Pancreas (tissue), 10 donors: ENCODE data around the gene ITCH. TPM values are rescaled to one million over a fixed set of nuclear protein-coding genes. Genes with fewer than 3 reads are reported as not detected.
"Not testable (repeated sequence)": the region's sequence is repeated elsewhere in the genome, so short reads cannot be mapped to it uniquely, and the experiment has no call there.

ENCODE experiments used
- ATAC-seq, 4 donors: fragments of 200-7000 bp; cut with Tn5 transposase; one replicate each; pipeline versions ENCODE4 v1.8.0 to v1.9.1; 2020; ENCODE audit warnings: mild to moderate bottlenecking in 4 of 4, moderate library complexity in 4 of 4
- DNase-seq, 6 donors: peaks; one replicate each; pipeline ENCODE4 v3.0.0-alpha.2; 2020
- FAIRE-seq: peaks from 2 replicates; lab custom pipeline; 2012; peaks lifted over from hg19 to GRCh38; lab: Jason Lieb, UNC
- H3K27ac ChIP-seq, 4 donors: fragments of 200-600 bp; sonication (generic); 1 replicate in 3 of 4; 2 replicates in 1 of 4; pipeline versions ENCODE4 v1.5.0 to v1.8.0; 2020
- H3K27me3 ChIP-seq, 4 donors: fragments of 200-600 bp; one replicate each; pipeline ENCODE4 v1.8.0; 2021
- H3K36me3 ChIP-seq, 3 donors: fragments of 200-600 bp; sonication (generic) in 1 of 3; one replicate each; pipeline versions ENCODE4 v1.5.0 to v1.8.0; 2020 to 2021
- H3K4me1 ChIP-seq, 3 donors: fragments of 200-600 bp; one replicate each; pipeline ENCODE4 v1.8.0; 2021
- H3K4me3 ChIP-seq, 4 donors: fragments of 200-600 bp; sonication (generic) in 2 of 4; one replicate each; pipeline versions ENCODE4 v1.5.0 to v1.8.0; 2020 to 2021
- H3K9me3 ChIP-seq, 4 donors: fragments of 200-600 bp; one replicate each; pipeline ENCODE4 v1.8.0; 2021
- WGBS, 2 donors: extraction: QIAGEN DNeasy Blood & Tissue Kit; methylation state at CpG; one replicate each; pipeline ENCODE4 v1.1.7; 2013; 5-methylcytosine and 5-hydroxymethylcytosine counted together
- intact Hi-C, 3 donors: fragments of 100-400 bp; cut with DNase I; formaldehyde crosslinking; loops; one replicate each; pipeline versions ENCODE4 v1.11.1 to v1.14.2; 2022
- polyA plus RNA-seq, 2 donors: library from polyadenylated mRNA; stranded (reverse); fragments of 200-250 nt; gene quantifications; one replicate each; pipeline ENCODE4 v1.2.3, GENCODE V29; 2013
- total RNA-seq, 6 donors: library from RNA; stranded (reverse); fragmentation: NEBNext Ultra II Directional in 4 of 6; extraction: Animal tissue kit (Norgen Biotek cat#: 25700) in 4 of 6; gene quantifications; one replicate each; pipeline versions ENCODE4 v1.2.1 to v1.2.4, GENCODE V29; 2021 to 2023
- TF ChIP-seq, protein P1 (sequence below), 4 donors: fragments of 200-600 bp; sonication (generic) in 3 of 4; IDR thresholded peaks; one replicate each; pipeline versions ENCODE4 v1.5.0 to v1.8.0; 2021; ENCODE audit warnings: antibody characterized with exemption in 4 of 4
- donor health status: healthy with polysubstance abuse.
- donor health status: DM: no; HTN: no; CAD: no; lungs with moderate emphysema.
- donor health status: DM: no; HTN: no; CAD: no.
- donor health status: control.
- donor health status: control.
- donor health status: Bipolar disorder and iron deficiency.
- donor health status: DM: yes; HTN: yes; CAD: no.
- donor health status: DM: no; HTN: no; CAD: no.
- donor health status: DM: no; HTN: no; CAD: no.
- donor health status: DM: yes; HTN: yes; CAD: no.

ITCH gene
- total and polyA plus RNA-seq, 8 donors = 5.7 to 37.0 (median 20.5) TPM

DNA sequence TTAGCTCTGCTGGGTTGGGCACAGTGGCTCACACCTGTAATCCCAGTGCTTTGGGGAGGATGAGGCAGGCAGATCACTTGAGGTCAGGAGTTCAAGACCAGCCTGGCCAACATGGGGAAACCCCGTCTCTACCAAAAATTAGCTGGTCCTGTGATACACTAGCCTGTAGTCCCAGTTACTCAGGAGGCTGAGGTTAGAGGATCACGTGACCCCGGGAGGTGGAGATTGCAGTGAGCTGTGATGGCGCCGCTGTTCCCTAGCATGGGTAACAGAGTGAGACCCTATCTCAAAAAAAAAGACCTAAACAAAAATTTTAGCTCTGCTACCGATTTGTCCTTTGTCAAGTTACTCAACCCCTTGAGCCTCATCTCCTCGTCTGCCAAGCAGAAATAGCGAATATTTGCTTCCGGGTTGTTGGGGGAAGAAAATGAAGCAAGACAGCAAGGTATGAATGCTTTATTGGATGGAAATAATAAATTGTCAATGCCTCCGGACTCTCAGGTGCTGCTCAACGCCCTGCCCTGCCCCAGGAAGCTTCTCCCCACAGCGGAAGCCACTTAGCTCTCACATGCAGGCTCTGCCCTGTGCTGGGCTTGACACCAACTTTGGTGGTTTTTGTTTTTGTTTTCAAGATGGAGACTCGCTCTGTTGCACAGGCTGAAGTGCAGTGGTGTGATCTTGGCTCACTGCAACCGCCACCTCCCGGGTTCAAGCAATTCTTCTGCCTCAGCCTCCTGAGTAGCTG, 24.9 kb upstream of the ITCH start:
- FAIRE-seq = no peak
- no peak for ATAC-seq
- TF ChIP-seq, protein P1, sequence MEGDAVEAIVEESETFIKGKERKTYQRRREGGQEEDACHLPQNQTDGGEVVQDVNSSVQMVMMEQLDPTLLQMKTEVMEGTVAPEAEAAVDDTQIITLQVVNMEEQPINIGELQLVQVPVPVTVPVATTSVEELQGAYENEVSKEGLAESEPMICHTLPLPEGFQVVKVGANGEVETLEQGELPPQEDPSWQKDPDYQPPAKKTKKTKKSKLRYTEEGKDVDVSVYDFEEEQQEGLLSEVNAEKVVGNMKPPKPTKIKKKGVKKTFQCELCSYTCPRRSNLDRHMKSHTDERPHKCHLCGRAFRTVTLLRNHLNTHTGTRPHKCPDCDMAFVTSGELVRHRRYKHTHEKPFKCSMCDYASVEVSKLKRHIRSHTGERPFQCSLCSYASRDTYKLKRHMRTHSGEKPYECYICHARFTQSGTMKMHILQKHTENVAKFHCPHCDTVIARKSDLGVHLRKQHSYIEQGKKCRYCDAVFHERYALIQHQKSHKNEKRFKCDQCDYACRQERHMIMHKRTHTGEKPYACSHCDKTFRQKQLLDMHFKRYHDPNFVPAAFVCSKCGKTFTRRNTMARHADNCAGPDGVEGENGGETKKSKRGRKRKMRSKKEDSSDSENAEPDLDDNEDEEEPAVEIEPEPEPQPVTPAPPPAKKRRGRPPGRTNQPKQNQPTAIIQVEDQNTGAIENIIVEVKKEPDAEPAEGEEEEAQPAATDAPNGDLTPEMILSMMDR (IDR thresholded peaks at IDR 0.05) = no peak
- Histone ChIP-seq H3K27ac (no peak overlapping the region), H3K4me3 (no peak overlapping the region), H3K9me3 (no peaks in the 10 kb centered on the region), H3K4me1 (no peaks in the 10 kb centered on the region), H3K27me3 (no peaks in the 10 kb centered on the region), H3K36me3 (no peaks in the 10 kb centered on the region)
- WGBS, 2 donors = 82 to 89% methylated on average over 15 of the region's 15 CpGs
- DNase-seq = no peak
- intact Hi-C loops = no loop called here

DNA sequence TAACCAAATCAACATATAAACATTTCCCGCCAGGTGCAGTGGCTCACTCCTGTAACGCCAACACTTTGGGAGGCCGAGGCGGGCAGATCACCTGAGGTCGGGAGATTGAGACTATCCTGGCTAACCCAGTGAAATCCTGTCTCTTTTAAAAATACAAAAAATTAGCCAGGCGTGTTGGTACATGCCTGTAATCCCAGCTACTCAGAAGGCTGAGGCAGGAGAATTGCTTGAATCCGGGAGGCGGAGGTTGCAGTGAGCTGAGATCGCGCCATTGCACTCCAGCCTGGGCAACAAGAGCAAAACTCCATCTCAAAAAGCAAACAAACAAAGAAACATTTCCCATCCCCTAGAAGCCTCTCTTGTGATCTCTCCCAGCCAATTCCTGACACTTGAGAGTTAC, 22.3 kb upstream of the ITCH start:
- H3K27ac ChIP-seq, H3K27me3 ChIP-seq, H3K36me3 ChIP-seq, H3K4me3 ChIP-seq, intact Hi-C loops, FAIRE-seq, DNase-seq, H3K9me3 ChIP-seq, ATAC-seq, H3K4me1 ChIP-seq: not testable (repeated sequence)
- 86 to 88% methylated on average over 10 of the region's 10 CpGs for WGBS, 2 donors

DNA sequence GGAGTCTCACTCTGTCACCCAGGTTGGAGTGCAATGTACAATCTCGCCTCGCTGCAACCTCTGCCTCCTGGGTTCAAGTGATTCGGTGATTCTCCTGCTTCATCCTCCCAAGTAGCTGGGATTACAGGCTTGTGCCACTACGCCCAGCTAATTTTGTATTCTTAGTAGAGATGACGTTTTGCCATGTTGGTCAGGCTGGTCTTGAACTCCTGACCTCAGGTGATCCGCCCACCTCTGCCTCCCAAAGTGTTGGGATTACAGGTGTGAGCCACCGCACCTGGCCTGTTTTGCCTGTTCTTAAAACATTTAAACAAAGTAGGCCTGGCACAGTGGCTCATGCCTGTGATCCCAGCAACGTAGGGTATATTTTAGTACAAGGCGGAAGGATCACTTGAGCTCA, 21.9 kb upstream of the ITCH start:
- H3K4me1 ChIP-seq, H3K9me3 ChIP-seq, ATAC-seq, H3K27me3 ChIP-seq, FAIRE-seq, H3K27ac ChIP-seq, H3K36me3 ChIP-seq, intact Hi-C loops, DNase-seq, H3K4me3 ChIP-seq: not testable (repeated sequence)
- 93 to 95% methylated on average over 9 of the region's 9 CpGs for WGBS, 2 donors

DNA sequence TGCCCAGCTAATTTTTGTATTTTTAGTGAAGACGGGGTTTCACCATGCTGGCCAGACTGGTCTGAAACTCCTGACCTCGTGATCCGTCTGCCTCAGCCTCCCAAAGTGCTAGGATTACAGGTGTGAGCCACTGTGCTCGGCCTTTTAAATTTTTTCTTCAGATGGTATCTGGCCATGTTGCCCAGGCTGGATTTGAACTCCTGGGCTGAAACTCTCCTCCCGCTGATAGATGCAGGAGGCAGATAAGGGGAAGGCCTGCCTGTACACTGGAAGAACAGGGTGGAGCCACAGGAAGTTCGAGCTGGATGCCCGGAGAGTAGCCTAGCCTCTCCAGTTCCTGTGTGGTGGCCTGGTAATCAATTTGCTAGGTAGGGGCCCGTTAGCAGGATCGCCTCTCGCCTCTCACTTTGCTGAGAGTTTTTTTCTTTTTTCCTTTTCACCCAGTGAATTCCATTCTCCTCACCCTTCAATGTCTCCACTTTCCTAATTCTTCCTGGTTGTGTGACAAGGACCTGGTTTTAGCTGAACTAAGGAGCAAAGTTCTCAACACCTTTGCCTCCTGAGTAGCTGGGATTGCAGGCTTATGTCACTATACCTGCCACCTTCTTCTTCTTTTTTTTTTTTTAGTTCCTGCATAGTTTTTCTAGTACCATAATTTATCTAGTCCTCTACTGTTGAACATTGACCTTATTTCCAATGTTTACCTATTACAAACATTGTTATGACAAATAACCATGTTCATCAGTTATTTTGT, 19.4 kb upstream of the ITCH start:
- H3K36me3 ChIP-seq = no peaks in the 10 kb centered on the region
- no peak for DNase-seq
- ATAC-seq = no peak
- H3K4me3 ChIP-seq = no peak overlapping the region
- H3K4me1 ChIP-seq = no peaks in the 10 kb centered on the region
- TF ChIP-seq, protein P1 (IDR thresholded peaks at IDR 0.05) = no peak
- intact Hi-C loops = no loop called here
- no peaks in the 10 kb centered on the region for H3K9me3 ChIP-seq
- no peak overlapping the region for H3K27ac ChIP-seq
- FAIRE-seq = no peak
- no peaks in the 10 kb centered on the region for H3K27me3 ChIP-seq
- 87% methylated on average over 10 of the region's 10 CpGs for WGBS, 2 donors

DNA sequence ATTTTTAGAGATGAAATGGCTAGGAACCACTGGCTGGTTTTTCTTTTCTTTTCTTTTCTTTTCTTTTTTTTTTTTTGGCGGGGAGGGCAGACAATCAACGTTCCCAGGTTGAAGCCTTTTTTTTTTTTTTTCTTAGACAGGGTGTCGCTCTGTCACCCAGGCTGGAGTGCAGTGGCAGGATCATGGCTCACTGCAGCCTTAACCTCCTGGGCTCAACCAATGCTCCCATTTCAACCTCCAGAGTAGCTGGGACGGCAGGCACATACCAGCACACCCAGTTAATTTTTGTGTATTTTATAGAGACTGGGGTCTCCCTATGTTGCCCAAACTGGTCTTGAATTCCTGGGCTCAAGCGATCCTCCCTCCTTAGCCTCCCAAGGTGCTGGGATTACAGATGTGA, 18.8 kb upstream of the ITCH start:
- intact Hi-C loops = no loop called here
- TF ChIP-seq, protein P1 (IDR thresholded peaks at IDR 0.05) = no peak
- no peak for DNase-seq
- Histone ChIP-seq H3K27ac (no peak overlapping the region), H3K4me1 (no peaks in the 10 kb centered on the region), H3K27me3 (no peaks in the 10 kb centered on the region), H3K36me3 (no peaks in the 10 kb centered on the region), H3K4me3 (no peak overlapping the region), H3K9me3 (no peaks in the 10 kb centered on the region)
- no peak for ATAC-seq
- 70 to 72% methylated on average over 5 of the region's 5 CpGs for WGBS, 2 donors
- no peak for FAIRE-seq

DNA sequence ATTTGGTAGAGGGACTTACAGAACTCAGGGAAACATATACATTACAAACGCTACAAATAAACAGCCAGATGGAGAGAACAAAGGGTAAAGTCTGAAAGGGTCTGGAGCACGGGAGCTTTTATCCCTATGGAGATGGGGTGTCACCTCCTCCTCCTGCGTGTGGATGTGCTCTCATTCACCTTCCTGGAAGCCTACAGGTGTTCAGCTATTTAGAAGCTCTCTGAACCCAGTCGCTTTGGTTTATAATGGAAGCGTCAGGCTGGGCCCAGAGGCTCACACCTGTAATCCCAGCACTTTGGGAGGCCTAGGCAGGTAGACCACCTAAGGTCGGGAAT, 17.7 kb upstream of the ITCH start:
- Histone ChIP-seq H3K36me3 (no peaks in the 10 kb centered on the region), H3K4me1 (no peaks in the 10 kb centered on the region), H3K4me3 (no peak overlapping the region), H3K9me3 (no peaks in the 10 kb centered on the region), H3K27me3 (no peaks in the 10 kb centered on the region), H3K27ac (no peak overlapping the region)
- FAIRE-seq (no peak), DNase-seq (no peak), ATAC-seq (no peak)
- 87 to 97% methylated on average over 6 of the region's 6 CpGs for whole genome bisulfite sequencing, 2 donors
- TF ChIP-seq, protein P1 (IDR thresholded peaks at IDR 0.05) = no peak
- intact Hi-C loops = no loop called here

DNA sequence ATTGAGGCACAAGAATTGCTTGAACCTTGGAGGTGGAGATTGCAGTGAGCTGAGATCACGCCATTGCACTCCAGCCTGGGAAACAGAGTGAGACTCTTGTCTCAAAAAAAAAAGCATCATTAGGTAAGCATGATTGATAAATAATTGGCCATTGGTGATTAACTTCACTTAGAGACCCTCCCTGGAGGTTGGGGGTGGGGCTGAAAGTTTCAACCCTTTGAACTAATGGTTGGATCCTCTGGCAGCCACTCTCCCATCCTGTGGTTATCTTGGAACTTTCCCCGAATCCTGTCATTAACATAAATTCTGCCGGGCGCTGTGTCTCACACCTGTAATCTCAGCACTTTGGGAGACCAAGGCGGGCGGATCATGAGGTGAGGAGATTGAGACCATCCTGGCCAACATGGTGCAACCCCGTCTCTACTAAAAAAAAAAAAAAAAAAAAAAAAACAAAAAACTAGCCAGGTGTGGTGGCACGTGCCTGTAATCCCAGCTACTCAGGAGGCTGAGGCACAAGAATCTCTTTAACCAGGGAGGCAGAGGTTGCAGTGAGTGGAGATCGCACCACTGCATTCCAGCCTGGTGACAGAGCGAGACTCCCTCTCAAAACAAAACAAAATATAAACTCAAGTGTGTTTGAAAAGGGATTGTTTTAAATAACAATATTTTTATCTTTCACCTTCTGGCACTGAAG, 17.1 kb upstream of the ITCH start:
- 92 to 97% methylated on average over 9 to 10 of the region's 10 CpGs for WGBS, 2 donors
- not testable (repeated sequence) for FAIRE-seq

DNA sequence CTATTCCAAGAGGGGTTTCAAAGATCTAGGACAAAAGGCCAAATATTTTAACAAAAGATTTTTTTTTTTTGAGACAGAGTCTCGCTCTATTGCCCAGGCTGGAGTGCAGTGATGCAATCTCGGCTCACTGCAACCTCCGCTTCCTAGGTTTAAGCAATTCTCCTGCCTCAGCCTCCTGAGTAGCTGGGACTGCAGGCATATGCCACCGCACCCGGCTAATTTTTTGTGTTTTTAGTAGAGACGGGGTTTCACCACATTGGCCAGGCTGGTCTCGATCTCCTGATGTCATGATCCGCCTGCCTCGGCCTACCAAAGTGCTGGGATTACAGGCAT, 16.6 kb upstream of the ITCH start:
- ATAC-seq, H3K4me3 ChIP-seq, DNase-seq, H3K27ac ChIP-seq, FAIRE-seq, H3K27me3 ChIP-seq, H3K4me1 ChIP-seq, intact Hi-C loops, H3K36me3 ChIP-seq, H3K9me3 ChIP-seq: not testable (repeated sequence)
- WGBS, 2 donors = 95 to 96% methylated on average over 9 of the region's 9 CpGs

More for the DNA sequence above, 17.1 kb upstream of the ITCH start:
- H3K27me3 ChIP-seq, ATAC-seq, H3K27ac ChIP-seq, H3K36me3 ChIP-seq, H3K4me3 ChIP-seq, H3K9me3 ChIP-seq, H3K4me1 ChIP-seq, DNase-seq, intact Hi-C loops: not testable (repeated sequence)
